HG02763 (cell line): ENCODE data around the gene GPR78.

Source experiments
- ATAC-seq: cut with Tn5 transposase; IDR thresholded peaks from one replicate; pipeline ENCODE4 v1.9.1; 2021; ENCODE audit warnings: mild to moderate bottlenecking, moderate library complexity; ENCODE audit not compliant: unreplicated experiment

Gene GPR78

GRCh38 chr4:8580321-8581093, at the start of gene GPR78:
Gene GPR78 (plus strand): TSS chr4:8580392. CDS start chr4:8580983, 591 bp downstream.
- ATAC-seq, result no peak

GRCh38 chr4:8532245-8532781, 47.9 kb upstream of the GPR78 start:
- no peak for ATAC-seq

- peak; percentile 41 for ATAC-seq
Observed at GRCh38 chr4:8533274-8533865, 46.8 kb upstream of the GPR78 start.

- ATAC-seq, result peak; percentile 81
Observed at GRCh38 chr4:8534129-8534528, 46.1 kb upstream of the GPR78 start.

GRCh38 chr4:8534611-8535010, 45.6 kb upstream of the GPR78 start:
- no peak for ATAC-seq

- no peak for ATAC-seq
Observed at GRCh38 chr4:8536467-8536866, 43.7 kb upstream of the GPR78 start.

- no peak for ATAC-seq
Observed at GRCh38 chr4:8537041-8537461, 43.1 kb upstream of the GPR78 start.

- ATAC-seq, result no peak
Observed at GRCh38 chr4:8538076-8538702, 42.0 kb upstream of the GPR78 start.

- ATAC-seq, result no peak
Observed at GRCh38 chr4:8538703-8539567, 41.3 kb upstream of the GPR78 start.

GRCh38 chr4:8539661-8540060, 40.5 kb upstream of the GPR78 start:
- no peak for ATAC-seq

GRCh38 chr4:8540072-8540471, 40.1 kb upstream of the GPR78 start:
- no peak for ATAC-seq

- ATAC-seq, result no peak
Observed at GRCh38 chr4:8540586-8540985, 39.6 kb upstream of the GPR78 start.

GRCh38 chr4:8540991-8541390, 39.2 kb upstream of the GPR78 start:
- ATAC-seq, result no peak

- no peak for ATAC-seq
Observed at GRCh38 chr4:8541981-8542715, 38.0 kb upstream of the GPR78 start.

GRCh38 chr4:8542776-8543525, 37.2 kb upstream of the GPR78 start:
- no peak for ATAC-seq

GRCh38 chr4:8543623-8544022, 36.6 kb upstream of the GPR78 start:
- ATAC-seq, result no peak

GRCh38 chr4:8544282-8544681, 35.9 kb upstream of the GPR78 start:
- no peak for ATAC-seq

- no peak for ATAC-seq
Observed at GRCh38 chr4:8544741-8545438, 35.3 kb upstream of the GPR78 start.

GRCh38 chr4:8545439-8545765, 34.8 kb upstream of the GPR78 start:
- no peak for ATAC-seq
